ENCODE results near the gene WDR36.

Gene WDR36

DNA sequence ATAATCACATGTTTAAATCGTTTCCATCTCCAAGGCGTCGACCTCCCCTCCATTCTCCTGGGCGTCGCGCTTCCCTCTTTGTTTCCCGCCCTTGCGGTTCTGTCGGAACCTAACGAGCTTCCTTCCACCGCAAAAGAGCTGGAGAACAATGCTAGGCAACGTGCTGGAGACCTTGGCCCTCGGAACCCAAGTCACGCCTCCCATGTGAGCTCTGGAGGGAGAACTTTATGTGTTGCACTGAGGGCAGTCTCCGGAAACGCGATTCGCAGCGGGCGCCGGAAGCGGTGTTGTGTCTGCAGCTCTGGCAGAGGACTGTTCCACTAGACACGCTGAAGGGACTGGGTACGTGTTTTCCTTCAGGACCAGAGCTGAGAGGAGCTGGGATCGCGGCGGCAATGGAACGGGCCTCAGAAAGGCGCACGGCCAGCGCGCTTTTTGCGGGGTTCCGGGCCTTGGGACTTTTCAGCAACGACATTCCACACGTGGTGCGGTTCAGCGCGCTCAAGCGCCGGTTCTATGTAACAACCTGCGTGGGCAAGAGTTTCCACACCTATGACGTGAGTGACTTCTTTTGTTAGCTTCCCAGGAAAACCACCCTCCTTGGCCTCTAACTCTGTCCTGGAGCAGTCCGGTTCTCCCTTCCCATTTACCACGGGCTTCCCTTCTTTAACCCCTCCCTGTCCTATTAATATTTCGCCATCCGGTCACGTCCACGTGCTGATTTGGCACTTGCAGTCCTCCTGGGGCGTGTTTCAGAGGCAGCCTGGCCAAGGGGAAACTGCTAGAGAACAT is at the start of gene WDR36:
TSS of gene WDR36 (plus strand) at position 287 of the 792 bp plus-strand sequence. CDS start at position 396, 109 bp downstream.
- peak; percentile 74 to 86 for DNase-seq

DNA sequence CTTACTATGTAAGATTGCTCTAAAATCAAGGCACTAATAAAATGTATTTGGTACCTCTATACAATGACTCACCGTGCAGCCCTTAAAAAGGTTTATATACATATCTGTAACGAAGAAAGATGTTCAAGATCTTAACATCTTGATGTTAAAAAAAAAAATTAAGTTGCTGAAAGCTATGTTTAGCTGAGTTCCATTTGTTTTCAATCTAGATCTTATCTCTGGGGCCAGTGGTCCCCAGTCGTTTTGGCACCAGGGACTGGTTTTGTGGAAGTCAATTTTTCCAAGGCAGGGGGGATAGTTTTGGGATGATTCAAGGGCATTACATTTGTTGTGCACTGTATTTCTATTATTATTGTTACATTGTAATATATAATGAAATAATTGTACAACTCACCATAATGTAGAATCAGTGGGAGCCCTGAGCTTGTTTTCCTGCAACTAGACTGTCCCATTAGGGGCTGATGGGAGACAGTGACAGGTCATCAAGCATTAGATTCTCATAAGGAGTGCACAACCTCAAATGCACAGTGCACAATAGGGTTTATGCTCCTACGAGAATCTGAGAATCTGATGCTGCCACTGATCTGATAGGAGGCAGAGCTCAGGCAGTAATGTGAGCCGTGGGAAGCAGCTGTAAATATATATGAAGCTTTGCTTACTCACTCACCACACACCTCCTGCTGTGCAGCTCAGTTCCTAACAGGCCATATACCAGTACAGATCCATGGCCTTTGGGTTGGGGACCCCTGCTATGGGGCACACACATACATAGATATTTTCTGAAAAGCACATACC is 48.2 kb upstream of the WDR36 start:
- DNase-seq, result no peak

DNA sequence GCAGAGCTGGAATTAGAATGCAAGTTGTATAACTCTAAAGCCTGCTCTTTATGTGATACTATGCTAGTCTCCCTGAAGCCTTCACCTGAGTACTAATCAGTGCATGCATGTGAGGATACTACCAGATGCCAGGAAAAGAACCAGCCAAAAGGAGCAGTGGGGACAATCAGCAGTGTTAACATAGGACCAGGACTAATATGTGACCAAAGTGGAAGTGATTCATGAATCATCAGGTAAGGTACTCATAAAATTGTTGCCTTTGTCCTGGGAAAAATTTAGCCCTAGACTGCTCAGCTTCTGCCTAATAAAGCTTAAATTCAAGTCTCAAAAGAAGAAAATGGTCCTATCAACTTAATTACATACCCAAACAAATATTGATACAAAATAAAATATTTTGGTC is 34.1 kb upstream of the WDR36 start:
- no peak for DNase-seq

DNA sequence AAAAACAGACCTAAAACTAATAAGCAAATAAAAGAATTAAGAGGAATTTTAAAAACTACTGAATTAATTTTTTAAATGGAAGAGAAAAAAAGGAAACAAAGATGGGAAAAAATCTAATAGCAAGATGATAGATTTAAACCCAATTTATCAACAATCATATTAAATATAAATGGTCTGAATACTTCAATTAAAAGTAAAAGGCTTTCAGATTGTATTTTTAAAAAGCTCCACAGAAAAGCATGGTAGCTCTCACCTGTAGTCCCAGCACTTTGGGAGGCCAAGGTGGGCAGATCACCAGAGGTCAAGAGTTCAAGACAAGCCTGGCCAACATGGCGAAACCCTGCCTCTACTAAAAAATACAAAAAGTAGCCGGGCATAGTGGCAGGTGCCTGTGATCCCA is 32.0 kb upstream of the WDR36 start:
- no peak for DNase-seq

DNA sequence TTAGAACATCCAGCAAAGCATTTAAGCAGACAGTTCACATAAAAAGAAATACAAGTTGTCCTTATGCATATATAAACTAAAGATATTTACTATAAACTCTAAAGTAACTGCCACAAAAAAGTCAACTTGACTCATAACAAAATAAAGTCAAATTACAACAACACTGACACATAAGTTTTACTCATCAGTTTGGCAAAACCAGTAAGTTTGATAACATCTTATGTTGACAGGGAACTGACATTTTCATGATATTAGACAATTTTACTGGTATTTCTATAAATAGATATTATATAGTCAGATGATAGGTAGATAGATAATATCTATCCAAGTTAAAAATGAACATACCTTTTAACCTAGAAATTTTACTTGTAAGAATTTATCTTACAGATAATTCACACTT is 30.5 kb upstream of the WDR36 start:
- DNase-seq, result no peak

DNA sequence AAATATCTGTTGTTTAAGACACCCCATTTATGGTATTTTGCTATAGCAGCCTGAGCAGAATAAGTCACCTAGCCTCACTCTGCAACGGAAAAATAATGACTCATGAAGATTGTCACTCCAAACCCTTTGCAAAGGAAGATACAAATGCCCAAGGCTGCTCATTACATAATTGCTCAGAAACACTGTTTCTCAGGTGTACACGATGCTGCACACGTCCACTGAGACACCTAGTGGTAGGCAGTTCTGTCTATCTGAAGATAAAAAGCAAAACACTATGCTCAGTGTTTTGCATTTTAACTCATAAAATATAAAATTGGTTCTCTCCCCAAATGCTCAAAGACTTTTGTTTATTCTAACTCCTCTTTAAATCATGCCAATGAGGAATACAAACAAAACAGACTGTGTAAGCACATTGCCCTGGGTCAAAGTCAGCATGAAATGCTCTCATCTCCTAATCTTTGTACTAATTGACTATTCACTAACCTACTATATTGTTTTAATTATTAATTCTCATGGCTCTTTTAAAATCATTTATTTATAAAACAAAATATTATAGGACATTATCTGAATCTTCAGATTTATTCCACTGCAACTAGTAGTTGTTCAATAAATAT is 28.3 kb upstream of the WDR36 start:
- no peak for DNase-seq

DNA sequence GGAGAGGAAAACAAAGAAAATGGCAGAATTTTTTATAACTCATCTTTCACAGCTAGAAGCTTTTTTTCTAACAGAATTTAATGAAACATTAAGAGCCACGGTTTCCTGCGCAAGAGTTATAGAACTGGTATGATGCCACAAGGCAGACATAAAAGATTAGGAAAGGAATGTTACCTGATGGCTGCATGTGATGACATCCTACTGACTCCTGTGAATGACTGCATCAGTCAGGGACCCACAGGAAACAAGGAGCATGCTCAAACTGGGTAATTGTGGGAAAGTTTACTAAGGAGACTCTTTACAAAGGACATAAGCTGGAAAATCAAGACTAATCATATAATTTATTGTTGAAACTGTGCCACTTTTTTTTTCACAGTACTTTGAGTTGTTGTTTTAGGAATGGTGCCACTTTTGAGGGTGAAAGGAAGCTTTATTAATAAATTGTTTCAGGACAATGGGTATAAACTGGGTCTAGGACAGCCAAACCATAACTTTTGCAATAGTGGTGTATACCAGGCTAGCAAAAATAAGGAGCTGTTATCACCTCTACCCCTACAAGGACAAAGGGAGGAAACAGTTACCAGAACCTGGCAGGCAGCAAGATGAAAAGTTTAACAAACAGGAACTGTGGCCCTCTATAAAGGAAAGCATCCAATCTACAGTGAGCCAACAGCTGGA is 25.7 kb upstream of the WDR36 start:
- DNase-seq, result no peak

DNA sequence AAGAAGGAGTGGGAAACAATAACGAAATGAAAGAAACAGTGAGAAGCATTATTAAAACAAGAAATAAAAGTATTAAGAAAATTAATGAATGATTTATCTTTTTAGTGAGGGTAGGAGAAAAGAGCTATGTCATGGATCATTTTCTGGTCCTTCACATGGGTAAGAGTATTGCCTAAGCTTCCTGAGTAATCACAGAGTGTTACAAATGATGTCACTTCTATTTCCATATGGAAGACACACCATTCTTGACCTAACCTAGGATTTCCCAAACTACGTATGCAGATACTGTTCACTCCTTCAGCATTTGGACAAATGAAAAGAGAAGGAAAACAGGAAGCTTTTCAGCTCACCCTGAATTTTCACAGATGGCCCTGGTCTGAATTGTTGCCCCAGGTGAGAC is 23.9 kb upstream of the WDR36 start:
- no peak for DNase-seq

DNA sequence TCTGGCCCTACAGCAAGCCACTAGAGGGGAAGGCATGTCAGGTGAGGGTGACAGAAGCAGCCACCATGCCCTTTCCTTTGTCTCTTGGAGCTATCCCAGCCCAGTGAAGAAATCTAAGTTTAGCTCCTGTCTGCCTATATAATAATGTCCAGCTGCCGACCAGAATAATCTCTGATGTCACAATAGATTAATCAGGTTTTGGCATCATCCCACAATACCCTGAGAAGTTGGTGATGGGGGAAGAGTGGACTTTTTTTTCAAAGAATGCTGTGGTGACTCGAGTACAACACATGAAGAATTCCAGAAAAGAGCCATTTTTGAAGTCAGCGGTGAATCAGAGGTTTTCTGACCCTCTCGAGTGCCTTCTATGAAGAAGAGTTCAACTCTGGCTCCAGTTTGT is 22.3 kb upstream of the WDR36 start:
- DNase-seq, result no peak

DNA sequence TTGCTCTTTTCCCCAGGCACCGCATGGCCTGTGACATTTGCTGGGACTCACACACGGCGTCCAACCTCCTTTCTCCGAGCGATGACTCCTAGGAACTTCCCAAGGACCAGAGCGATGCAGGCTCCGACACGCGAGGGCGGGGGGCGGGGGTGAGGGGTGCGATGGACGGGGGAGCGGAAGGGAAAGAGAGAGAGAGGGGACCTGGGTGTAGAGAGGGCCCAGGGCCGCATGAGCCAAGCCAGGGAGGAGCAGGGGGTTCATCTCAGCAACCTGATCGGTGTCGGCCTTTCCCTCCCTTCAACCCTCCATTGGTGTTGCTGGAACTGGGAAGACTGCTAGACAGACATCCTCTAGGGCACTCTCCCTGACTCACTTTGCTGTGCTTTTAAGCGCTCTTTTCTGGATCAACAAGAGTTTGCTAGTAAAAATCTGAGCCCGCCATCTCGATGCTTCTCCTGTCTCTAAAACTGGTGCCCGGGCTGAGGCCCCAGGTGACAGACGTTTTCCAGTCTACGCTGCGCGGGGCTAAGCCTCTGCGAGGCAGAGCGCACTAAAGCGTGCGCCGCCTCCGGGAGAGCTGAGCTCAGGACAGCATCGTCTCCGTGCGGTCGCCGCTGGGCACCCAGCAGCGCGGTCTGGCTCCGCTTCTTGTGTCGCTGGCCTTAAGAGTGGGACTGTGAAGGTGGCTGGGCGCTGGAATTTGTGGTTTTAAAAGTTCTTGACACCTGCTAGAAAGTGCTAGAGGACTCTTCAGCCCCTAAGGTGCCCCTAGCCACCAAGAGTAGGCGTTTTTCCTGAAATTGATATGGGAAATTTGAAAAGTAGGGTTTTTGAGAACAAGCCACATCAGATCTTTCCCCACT is 21.6 kb upstream of the WDR36 start:
- DNase-seq, result no peak

DNA sequence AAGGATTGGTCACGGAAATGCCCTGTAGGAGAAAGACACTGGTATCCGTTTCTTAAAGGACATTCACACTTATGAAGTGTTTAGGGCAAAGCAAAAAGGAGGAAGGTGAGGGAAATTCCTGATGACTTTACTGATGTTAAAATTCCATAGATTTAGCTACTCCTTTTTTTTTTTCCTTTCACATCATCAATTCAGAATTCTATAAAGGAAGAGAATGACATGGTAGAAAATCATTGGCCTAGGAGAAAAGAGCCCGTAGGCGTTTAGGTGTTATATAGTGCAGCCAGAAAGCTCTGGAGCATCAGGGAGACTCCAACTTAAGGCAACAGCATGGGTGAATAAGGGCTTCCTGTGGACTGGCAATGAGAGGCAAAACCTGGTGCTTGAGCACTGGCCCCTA is 20.7 kb upstream of the WDR36 start, which contains the start of gene TSLP:
TSS of gene TSLP (plus strand) at position 301 of the 400 bp plus-strand sequence. CDS start 178 bp downstream, outside the sequence.
- DNase-seq, result no peak

DNA sequence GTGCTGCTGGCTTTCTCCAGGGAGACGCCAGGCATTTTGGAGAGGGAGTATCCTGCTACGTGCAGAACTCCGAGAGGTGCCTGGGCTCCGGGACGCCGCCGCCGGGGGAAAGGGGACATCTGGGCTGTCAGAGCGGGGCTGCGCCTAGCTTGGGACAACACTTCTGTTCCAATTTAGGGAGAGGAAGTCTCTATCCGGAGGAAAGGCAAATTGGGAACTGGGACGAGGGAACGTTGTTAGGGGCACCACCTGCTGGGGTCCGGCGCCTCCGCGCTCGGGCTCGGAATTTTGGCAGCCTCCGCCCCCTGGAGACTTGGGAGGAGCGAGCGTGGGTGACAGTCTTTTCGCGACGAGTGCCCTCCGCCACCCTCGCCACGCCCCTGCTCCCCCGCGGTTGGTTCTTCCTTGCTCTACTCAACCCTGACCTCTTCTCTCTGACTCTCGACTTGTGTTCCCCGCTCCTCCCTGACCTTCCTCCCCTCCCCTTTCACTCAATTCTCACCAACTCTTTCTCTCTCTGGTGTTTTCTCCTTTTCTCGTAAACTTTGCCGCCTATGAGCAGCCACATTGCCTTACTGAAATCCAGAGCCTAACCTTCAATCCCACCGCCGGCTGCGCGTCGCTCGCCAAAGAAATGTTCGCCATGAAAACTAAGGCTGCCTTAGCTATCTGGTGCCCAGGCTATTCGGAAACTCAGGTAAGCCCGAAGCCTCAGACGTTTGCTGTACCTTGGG is 19.0 kb upstream of the WDR36 start:
- no peak for DNase-seq

DNA sequence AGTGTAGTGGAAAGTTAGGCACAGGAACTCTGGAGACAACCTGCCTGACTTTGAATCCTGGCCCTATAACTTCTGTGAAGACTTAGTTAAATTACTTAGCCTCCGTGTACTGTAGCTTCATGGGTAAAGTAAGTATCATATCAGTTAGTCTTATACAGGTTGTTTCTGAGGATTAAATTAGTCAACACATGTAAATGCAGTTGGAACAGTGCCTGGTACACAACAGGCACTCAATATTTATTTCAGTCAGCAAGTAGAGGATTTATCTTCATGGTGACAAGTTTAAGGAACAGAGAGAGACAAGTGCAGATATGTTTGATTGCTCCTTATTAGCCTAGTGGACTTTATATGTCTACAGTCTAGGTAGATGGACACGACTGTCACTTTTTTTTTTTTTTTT is 17.9 kb upstream of the WDR36 start:
- DNase-seq, result no peak

DNA sequence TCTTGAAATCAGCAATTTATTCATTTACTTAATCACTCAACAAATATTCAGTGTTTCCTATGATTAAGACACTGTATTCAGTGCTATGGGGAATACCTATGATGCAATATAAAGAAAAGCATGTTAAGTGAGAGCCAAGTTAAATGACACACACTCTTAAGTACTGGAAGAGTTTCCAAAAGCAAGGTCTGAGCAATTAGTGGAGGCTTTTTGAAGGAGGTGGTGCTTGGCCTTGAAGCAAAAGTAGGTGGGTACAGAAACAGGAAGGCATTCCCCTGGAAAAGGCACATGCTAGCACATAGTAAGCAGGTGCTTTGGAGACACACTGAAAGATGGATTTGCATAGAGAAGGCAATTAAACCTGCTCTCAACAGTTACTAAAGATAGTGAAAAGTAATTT is 16.6 kb upstream of the WDR36 start:
- DNase-seq, result no peak

DNA sequence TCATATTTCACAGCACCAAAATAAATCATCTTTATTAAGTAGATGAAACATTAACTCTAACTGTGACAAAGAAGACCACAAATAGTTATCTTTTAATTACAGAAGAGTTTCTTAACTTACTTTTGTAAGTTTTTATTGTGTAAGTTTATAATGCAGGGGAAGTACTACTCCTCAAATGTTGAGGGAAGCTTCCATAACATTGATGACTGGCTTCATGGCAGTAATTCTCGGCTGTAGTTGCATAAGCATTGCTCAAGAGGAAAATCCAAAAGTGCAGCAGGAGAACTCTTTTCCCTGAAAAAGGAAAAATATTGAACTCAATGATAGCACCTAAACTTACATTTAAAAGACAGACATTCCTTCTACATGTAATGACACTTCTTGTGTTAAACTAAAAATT is 16.1 kb upstream of the WDR36 start:
- DNase-seq, result no peak

DNA sequence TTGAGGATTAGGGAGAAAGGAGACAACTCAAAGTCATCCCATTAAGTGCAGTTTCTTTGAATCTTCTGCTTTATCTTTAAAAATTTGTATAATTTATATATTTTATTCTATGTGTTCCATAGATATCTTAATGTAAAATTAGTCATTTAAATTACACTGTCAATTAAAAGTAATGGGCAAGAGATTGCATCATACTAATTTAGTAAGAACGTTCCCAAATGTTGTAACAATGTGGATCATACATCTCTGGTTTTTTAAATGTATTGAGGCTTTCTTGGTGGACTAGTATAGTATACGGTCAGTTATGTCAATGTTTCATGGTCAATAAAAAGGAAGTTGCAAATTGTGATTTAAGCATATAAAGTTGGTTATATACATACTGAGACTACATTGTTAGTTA is 14.5 kb upstream of the WDR36 start:
- no peak for DNase-seq

DNA sequence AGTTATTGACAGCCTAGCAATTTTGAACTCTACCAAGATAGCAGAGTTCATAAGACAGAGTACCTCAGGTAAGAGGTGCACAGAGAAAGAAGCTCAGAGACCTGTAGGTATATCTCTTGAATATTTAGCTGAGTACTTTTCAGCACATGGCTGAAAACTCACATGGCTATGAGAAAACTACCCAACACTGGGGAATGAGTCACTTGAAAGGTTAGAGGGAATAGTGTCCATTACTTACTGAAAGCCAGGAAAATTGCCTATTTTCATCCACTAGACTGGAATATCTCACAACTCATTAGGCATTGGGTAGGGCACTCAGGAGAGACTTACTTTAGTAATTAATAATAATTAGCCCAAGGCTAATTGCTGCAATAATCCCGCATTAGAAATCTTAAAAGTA is 12.3 kb upstream of the WDR36 start:
- DNase-seq, result no peak

DNA sequence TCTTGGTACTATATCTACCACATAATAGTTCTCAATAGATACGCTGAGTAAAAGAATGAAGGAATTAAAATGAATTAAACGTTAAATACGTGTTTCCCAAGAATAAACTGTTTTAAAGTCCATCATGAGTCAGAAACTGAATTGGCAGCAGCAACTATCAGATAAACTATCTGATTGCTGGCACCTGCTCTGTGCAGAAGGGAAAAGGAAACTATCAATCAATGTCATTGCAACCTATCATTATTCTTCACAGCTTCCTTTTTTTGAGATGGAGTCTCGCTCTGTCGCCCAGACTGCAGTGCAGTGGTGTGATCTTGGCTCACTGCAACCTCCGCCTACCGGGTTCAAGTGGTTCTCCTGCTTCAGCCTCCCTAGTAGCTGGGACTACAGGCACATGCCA is 8.8 kb upstream of the WDR36 start:
- DNase-seq, result no peak

DNA sequence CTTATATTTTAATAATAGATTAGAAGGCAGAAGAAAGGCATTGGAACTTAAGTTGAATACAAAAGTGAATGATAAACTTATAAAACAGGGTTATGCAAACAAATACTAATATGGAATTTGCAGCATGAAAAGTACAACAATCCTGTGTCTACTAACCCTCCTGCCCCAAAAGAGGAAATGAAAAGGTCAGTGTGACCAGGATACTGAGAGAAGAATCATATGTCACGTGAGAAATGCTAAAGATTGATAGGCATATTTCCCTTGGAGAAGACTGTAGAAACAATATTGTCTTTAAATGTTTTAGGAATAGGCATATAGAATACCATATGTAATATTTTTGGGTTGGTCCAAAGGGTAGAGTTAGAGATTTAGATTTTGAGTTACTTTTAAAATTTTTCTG is 3.8 kb downstream of the WDR36 start:
- no peak for DNase-seq

DNA sequence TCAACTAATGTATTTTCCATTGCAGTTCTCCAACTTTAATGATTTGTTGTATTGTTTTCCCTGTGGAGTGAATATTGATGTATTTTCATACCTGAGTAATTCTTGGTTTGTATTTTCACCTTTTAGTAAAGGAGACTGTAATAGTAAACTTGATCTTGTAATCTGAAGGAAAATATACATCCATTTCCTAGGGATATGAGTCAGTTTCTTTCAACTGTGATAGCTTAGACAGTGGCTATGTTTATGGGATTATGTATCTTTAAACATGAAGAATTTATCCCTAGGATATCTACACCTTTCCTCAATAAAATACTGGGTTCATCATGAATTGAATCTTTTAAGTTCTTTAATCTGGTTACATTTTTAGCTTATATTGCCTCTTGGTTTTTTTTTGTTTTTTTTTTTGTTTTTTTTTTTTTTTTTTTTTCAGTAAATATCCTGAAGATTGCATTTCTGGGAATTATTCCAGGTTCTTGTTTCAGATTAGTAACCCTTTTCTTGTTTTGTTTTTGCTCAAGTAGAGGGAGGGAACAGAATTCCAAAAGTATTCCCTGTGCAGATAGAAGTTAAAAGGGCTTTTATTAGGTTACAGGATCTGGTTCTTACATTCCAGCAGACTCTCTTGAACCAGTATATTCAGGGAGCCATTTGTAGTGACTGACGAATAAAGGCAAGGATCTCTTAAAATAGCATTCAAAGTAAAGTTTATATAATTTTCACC is 7.1 kb downstream of the WDR36 start:
- DNase-seq, result no peak
